Measurements from ENCODE around the gene ABTB2.
A peak's percentile ranks its signal among the peaks of the same experiment; 100 is the strongest.

The ABTB2 gene

DNA sequence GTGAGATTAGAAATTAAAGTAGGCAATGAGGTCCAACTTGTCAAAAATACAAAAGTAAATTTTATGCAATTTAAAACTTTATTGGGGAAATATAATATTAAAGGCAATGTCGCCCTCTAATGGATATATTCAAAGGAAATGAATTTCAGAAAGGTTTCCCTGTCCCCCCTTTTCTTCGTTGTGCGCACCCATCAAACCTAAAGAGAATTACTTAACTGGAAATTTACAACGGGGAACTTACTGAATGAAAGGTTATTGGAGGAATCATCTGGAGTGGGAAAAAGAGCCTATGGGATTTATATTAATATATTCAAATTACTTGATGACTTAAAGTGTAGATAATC is 1.7 kb upstream of the ABTB2 start:
- no peak for DNase-seq

- peak; percentile 87 for DNase-seq
Observed at GRCh38 chr11:34358728-34359547, 1.1 kb upstream of the ABTB2 start.

DNA sequence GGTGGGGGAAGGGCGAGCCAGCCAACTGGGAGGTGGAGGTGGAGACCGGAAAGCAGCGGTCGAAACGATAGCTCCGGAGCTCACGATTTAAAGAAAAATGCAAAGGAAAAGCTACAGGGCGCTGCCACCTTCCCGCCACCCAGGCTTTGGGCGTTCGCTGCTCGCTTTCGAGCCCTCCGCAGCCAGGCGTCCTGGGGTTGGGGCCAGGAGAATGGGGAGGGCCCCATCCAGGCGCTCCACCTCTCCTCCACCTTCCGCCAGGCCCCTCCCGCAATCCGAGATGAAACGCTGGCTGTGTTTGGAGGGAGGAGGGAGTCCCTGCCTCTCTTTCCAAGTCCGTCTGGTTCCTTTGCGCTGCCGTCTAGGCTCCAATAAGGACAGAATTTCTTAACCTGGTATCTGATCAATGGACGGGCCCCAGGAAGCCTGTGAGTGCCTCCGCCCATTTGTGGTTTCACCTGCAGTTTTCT is 483 bp upstream of the ABTB2 start:
- DNase-seq: peak; percentile 86

DNA sequence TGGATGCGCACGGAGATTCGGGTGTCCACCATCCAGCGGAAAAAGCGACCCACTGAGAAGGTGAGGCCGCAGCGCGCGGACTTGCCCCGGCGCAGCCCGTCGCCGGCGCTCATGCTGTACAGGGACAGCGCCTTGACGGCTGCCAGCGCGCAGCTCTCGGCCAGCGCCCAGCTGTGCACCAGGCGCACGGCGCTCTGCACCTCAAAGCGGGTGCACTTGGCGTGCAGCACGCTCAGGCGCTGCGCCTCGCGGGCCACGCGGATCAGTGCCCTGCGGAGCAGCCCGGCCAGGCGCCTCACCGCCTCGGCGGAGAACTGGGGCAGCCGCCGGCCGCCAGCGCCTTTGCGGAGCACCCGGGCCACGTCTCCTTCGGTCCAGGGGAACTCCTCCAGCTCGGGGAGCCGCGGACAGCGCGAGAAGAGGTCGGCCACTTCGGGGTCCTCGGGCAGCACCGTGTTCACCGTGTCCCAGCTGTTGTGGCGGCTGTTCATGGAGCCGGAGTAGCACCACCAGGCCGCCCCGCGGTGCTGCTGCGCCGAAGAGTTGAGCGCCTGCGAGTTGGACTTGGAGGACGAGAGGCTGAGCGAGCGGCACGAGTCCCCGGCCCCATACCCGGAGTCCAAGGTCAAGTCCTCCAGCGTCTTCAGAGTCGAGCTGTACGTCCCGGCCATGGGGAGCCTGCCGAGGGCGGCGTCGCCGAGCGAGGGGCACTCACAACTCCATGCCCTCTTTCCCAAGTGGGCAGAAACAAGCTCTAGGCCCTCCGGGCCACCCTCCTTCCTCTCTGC is 703 bp downstream of the ABTB2 start:
- peak; percentile 76 for DNase-seq

DNA sequence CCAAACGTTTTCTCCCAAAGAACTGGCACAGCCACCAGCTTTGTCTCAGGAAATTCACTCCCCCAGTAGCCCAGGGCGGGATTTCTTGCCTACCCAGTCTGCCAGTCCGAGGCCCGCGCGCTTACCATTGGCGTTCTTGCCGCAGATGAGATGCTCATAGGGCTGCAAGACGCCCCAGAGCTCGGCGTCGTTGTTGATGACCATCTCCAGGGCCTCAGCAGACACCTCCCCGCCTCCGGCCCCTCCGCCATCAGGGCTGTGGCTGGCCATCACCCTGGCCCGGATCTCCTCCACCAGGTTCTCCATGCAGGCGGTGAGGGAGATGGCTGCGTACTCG is 1.3 kb downstream of the ABTB2 start:
- no peak for DNase-seq

- DNase-seq: no peak
Observed at GRCh38 chr11:34356130-34356529, 1.7 kb downstream of the ABTB2 start.

GRCh38 chr11:34355726-34356125 is 2.1 kb downstream of the ABTB2 start:
- DNase-seq: no peak

- DNase-seq: no peak
Observed at GRCh38 chr11:34354782-34355181, 3.0 kb downstream of the ABTB2 start.

DNA sequence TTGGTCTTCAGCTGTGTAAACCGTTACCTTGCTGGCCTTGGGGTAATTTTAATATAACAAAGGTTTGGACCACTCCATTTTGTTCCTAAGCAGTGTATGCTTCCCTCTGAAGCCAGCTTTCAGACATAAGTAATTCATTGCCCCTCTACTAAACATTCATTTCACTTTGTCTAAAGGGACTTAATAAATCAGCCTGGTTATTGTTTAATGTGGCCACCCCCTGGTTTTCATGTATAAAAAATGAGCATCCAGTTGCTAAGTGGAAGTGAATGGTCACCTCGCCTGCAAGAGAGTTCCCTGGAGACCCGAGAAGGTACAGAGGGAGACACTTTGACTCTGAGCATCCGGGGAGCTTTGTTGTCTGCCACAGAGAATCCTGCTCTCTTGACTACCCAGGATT is 3.9 kb downstream of the ABTB2 start:
- DNase-seq: no peak

GRCh38 chr11:34351687-34352469 is 5.9 kb downstream of the ABTB2 start:
- no peak for DNase-seq

- no peak for DNase-seq
Observed at GRCh38 chr11:34351051-34351450, 6.8 kb downstream of the ABTB2 start.

- DNase-seq: no peak
Observed at GRCh38 chr11:34349882-34350281, 7.9 kb downstream of the ABTB2 start.

GRCh38 chr11:34348919-34349318 is 8.9 kb downstream of the ABTB2 start:
- no peak for DNase-seq

- no peak for DNase-seq
Observed at GRCh38 chr11:34348096-34348495, 9.7 kb downstream of the ABTB2 start.

DNA sequence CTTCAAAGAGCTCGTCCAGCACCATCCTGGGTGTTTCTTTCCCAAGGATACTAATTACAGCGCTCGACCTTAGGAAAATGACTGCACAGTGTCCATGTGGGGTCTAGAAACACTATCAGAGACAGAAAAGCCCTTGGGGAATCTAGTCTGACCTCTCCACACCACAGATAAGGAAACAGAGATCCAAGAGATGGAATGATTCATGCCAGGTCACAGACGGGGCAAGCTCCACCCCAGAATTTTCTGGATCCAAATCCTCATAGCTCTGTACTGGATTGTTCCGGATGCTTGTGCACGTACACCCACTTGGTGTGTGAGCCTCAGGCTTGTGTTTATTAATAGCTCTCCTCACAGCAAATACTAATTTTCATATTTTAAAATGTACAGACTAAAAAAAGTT is 11.3 kb downstream of the ABTB2 start:
- peak; percentile 56 for DNase-seq

DNA sequence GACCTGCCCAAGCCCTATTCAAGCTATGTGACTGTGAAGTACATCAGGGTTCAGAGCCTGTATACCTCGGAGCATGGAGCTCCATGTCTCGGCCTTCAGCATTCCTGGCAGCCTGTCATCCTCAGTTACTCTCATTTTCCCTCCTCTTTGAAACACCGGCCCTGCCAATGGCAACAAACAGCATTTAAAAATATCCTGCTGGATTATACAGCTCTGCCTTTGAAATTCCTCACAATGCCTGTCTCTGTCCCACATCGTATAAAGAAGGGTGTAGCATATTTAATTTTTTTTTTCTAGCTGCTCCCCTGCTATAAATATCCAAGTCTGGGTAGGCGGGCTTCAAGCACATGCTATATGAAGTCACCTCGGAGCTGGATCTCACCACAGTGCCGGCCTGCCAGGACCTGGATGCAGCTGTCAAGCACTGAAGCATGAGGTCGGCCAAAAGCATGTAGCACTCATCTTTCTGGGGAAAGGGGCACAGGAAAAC is 11.8 kb downstream of the ABTB2 start:
- peak; percentile 89 for DNase-seq

GRCh38 chr11:34345540-34345876 is 12.3 kb downstream of the ABTB2 start:
- peak; percentile 64 for DNase-seq

GRCh38 chr11:34344768-34345539 is 12.9 kb downstream of the ABTB2 start:
- DNase-seq: no peak

GRCh38 chr11:34344410-34344767 is 13.4 kb downstream of the ABTB2 start:
- DNase-seq: no peak

GRCh38 chr11:34343686-34344085 is 14.1 kb downstream of the ABTB2 start:
- DNase-seq: no peak

GRCh38 chr11:34343153-34343552 is 14.7 kb downstream of the ABTB2 start:
- no peak for DNase-seq

DNA sequence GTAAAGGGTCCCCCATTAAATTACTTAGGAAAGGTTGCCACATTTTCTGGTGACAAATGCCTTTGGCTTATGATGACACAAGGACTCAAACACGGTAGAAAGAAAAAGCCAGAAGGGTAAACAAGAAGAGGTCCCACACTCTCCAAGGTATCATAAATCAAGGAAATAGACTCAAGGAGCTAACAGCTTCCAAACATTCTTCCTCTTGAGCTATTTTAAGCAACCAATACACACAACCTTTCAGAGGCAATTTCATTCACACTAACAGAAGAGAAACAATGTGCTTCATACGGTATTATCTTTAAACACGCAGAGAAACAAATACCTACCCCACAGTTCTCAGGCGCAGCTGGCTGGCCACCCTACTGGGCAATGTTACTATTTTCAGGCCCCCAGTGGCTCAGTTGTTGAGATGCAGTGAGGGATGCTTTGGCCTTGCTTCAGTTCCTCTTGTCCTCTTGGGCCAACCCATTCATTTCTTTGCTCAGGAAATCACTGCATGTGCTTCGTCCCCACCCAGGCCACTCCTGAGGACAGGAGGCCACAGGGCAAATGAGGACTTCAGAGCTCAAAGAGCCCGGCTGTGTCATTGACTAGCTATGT is 15.8 kb downstream of the ABTB2 start:
- DNase-seq: peak; percentile 41
